CD14-positive monocyte (primary cell): ENCODE measurements around the gene OR11A1. TPM values are rescaled to one million over a fixed set of nuclear protein-coding genes. Genes with fewer than 3 reads are reported as not detected.

Experiments
- DNase-seq, 3 donors: peaks; one replicate each; pipeline ENCODE4 v3.0.0-alpha.2; 2011 to 2022
- H2AFZ ChIP-seq: 2 replicates; pipeline ENCODE4 v1.6.0; 2012; ENCODE audit warnings: mild to moderate bottlenecking, low read depth, low read length, inconsistent platforms; ENCODE audit not compliant: insufficient read depth, poor library complexity, severe bottlenecking
- H3K27ac ChIP-seq, 2 donors: 1 replicate in 1 of 2; 2 replicates in 1 of 2; pipeline ENCODE4 v1.5.1; 2012 to 2013; ENCODE audit warnings: low read length in 2 of 2, control low read depth in 1 of 2, inconsistent platforms in 1 of 2, low read depth in 1 of 2, mild to moderate bottlenecking in 1 of 2
- H3K27me3 ChIP-seq, 2 donors: one replicate each; pipeline versions ENCODE4 v1.6.0 to v1.6.1; 2011 to 2013; ENCODE audit warnings: low read length in 2 of 2; ENCODE audit not compliant: control insufficient read depth in 2 of 2, insufficient read depth in 2 of 2
- H3K36me3 ChIP-seq, 2 donors: replicated peaks in 1 of 2; 1 replicate in 1 of 2; 2 replicates in 1 of 2; pipeline versions ENCODE4 v1.5.1 to v1.6.1; 2012 to 2013; ENCODE audit warnings: low read length in 2 of 2, control low read depth in 1 of 2, inconsistent platforms in 1 of 2, mild to moderate bottlenecking in 1 of 2; ENCODE audit not compliant: insufficient read depth in 2 of 2, control insufficient read depth in 1 of 2
- H3K4me1 ChIP-seq, 2 donors: 1 replicate in 1 of 2; 2 replicates in 1 of 2; pipeline versions ENCODE4 v1.5.1 to v1.6.1; 2012 to 2013; ENCODE audit warnings: low read length in 2 of 2, control low read depth in 1 of 2, inconsistent platforms in 1 of 2, mild to moderate bottlenecking in 1 of 2, moderate library complexity in 1 of 2; ENCODE audit not compliant: insufficient read depth in 2 of 2, control insufficient read depth in 1 of 2
- H3K4me2 ChIP-seq: replicated peaks from 2 replicates; pipeline ENCODE3; 2012; ENCODE audit warnings: low read length, moderate library complexity, mild to moderate bottlenecking; ENCODE audit not compliant: poor library complexity, severe bottlenecking; ENCODE audit errors: extremely low read depth
- H3K4me3 ChIP-seq, 3 experiments: fragments of 200-600 bp in 1 of 3; sonication (generic) in 1 of 3; replicated peaks in 1 of 3; 1 replicate in 2 of 3; 2 replicates in 1 of 3; pipeline ENCODE4 v1.5.1; 2011 to 2013; ENCODE audit warnings: low read length in 3 of 3, mild to moderate bottlenecking in 3 of 3, control low read depth in 2 of 3, low read depth in 2 of 3, inconsistent platforms in 1 of 3, moderate library complexity in 1 of 3
- H3K79me2 ChIP-seq: 2 replicates; pipeline ENCODE4 v1.6.0; 2012; ENCODE audit warnings: mild to moderate bottlenecking, control low read depth, inconsistent platforms, low read length, moderate library complexity; ENCODE audit not compliant: insufficient read depth
- H3K9ac ChIP-seq: 2 replicates; pipeline ENCODE4 v1.6.0; 2017; ENCODE audit warnings: low read length, mild to moderate bottlenecking; ENCODE audit not compliant: insufficient read depth, poor library complexity, severe bottlenecking
- H3K9me3 ChIP-seq, 2 donors: replicated peaks in 1 of 2; 1 replicate in 1 of 2; 2 replicates in 1 of 2; pipeline versions ENCODE4 v1.5.1 to v1.6.1; 2012 to 2013; ENCODE audit warnings: low read length in 2 of 2, control low read depth in 1 of 2; ENCODE audit not compliant: control insufficient read depth in 1 of 2, insufficient read depth in 1 of 2
- H4K20me1 ChIP-seq: 2 replicates; pipeline ENCODE4 v1.6.0; 2012; ENCODE audit warnings: mild to moderate bottlenecking, low read length, control low read depth, moderate library complexity; ENCODE audit not compliant: insufficient read depth
- H3K27ac Mint-ChIP-seq, 7 donors: one replicate each; pipeline ENCODE4 v1.8.0; 2020; ENCODE audit warnings: mild to moderate bottlenecking in 7 of 7, mixed read lengths in 7 of 7, moderate library complexity in 6 of 7, inconsistent platforms in 2 of 7
- H3K27me3 Mint-ChIP-seq, 3 donors: one replicate each; pipeline ENCODE4 v1.8.0; 2021 to 2022; ENCODE audit warnings: low read depth in 3 of 3, mild to moderate bottlenecking in 3 of 3, mixed read lengths in 3 of 3, moderate library complexity in 3 of 3, inconsistent platforms in 1 of 3
- H3K36me3 Mint-ChIP-seq, 2 donors: one replicate each; pipeline ENCODE4 v1.8.0; 2020; ENCODE audit warnings: mixed read lengths in 2 of 2, inconsistent platforms in 1 of 2, mild to moderate bottlenecking in 1 of 2
- H3K4me1 Mint-ChIP-seq: one replicate; pipeline ENCODE4 v1.8.0; 2020; ENCODE audit warnings: mild to moderate bottlenecking, mixed read lengths
- H3K4me3 Mint-ChIP-seq, 2 donors: one replicate each; pipeline ENCODE4 v1.8.0; 2020; ENCODE audit warnings: mild to moderate bottlenecking in 2 of 2, mixed read lengths in 2 of 2, moderate library complexity in 1 of 2
- H3K9me3 Mint-ChIP-seq, 7 donors: one replicate each; pipeline ENCODE4 v1.8.0; 2020 to 2022; ENCODE audit warnings: mixed read lengths in 7 of 7, mild to moderate bottlenecking in 6 of 7, moderate library complexity in 6 of 7, inconsistent platforms in 2 of 7
- WGBS: methylation state at CpG from one replicate; pipeline ENCODE4 v1.1.5; 2013; ENCODE audit warnings: missing lambda C conversion rate; ENCODE audit not compliant: insufficient coverage; 5-methylcytosine and 5-hydroxymethylcytosine counted together
- intact Hi-C, 2 donors: fragments of 100-400 bp; cut with micrococcal nuclease; formaldehyde crosslinking; loops; one replicate each; pipeline versions ENCODE4 v1.15.0 to v1.15.1; 2023
- polyA plus RNA-seq, 3 donors: library from polyadenylated mRNA; depleted of rRNA in 1 of 3; unstranded in 2 of 3; stranded (reverse) in 1 of 3; fragments of 300-500 nt in 2 of 3; fragments of >200 nt in 1 of 3; fragmentation: Illumina TruSeq in 2 of 3; gene quantifications; 1 replicate in 2 of 3; 2 replicates in 1 of 3; pipeline ENCODE4 v1.2.3, GENCODE V29; 2012 to 2021
- TF ChIP-seq, protein P1 (sequence below): fragments of 200-600 bp; IDR thresholded peaks from one replicate; pipeline ENCODE4 v1.8.0; 2022; ENCODE audit warnings: antibody characterized with exemption, mild to moderate bottlenecking

Gene OR11A1
- polyA plus RNA-seq, 3 donors, result not detected

DNA sequence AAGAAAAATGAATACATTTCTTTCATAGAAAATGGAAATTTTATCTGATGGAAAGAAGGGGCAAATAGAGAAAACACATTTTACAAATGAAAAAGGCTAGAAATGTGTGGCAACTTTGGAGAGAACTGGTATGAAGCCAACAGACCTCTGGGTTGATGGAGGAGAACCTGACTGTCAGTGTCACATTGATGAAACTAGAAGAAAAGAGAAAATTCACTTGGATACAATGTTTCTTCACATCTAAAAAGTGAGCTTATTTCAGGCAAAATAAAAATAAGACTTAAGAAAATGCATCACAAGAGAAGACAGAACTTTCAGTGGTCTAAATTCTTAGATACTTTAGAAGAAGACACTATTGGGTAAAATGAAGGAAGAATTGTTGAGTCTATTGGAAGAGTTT lies 61.5 kb downstream of the OR11A1 start, which contains the start of gene OR12D2:
OR12D2 (plus strand) TSS at position 301 of the 400 bp plus-strand sequence. CDS start 1,069 bp downstream, outside the sequence.
- Mint-ChIP-seq H3K4me3 (no peak within 1 kb of the TSS), H3K27me3 (peaks cover under 1 to 8% (median 3%) of the 10 kb centered on the region in 3 donors), H3K27ac (no peak within 1 kb of the TSS), H3K9me3 (peaks cover 0 to 8% (median 0%) of the 10 kb centered on the region in 7 donors), H3K4me1 (no peaks in the 10 kb centered on the region), H3K36me3 (no peaks in the 10 kb centered on the region)
- no peak within 1 kb of the TSS for H3K9ac ChIP-seq
- H3K4me3 ChIP-seq, result no peak within 1 kb of the TSS
- no peaks in the 10 kb centered on the region for H4K20me1 ChIP-seq
- no peak within 1 kb of the TSS for H2AFZ ChIP-seq
- H3K36me3 ChIP-seq, result no peaks in the 10 kb centered on the region
- TF ChIP-seq, protein P1, sequence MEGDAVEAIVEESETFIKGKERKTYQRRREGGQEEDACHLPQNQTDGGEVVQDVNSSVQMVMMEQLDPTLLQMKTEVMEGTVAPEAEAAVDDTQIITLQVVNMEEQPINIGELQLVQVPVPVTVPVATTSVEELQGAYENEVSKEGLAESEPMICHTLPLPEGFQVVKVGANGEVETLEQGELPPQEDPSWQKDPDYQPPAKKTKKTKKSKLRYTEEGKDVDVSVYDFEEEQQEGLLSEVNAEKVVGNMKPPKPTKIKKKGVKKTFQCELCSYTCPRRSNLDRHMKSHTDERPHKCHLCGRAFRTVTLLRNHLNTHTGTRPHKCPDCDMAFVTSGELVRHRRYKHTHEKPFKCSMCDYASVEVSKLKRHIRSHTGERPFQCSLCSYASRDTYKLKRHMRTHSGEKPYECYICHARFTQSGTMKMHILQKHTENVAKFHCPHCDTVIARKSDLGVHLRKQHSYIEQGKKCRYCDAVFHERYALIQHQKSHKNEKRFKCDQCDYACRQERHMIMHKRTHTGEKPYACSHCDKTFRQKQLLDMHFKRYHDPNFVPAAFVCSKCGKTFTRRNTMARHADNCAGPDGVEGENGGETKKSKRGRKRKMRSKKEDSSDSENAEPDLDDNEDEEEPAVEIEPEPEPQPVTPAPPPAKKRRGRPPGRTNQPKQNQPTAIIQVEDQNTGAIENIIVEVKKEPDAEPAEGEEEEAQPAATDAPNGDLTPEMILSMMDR, result no peak
- peaks cover 0 to 4% of the 10 kb centered on the region in 2 donors for H3K9me3 ChIP-seq
- H3K27ac ChIP-seq, result no peak within 1 kb of the TSS
- no peaks in the 10 kb centered on the region for H3K27me3 ChIP-seq
- H3K4me1 ChIP-seq, result no peaks in the 10 kb centered on the region
- intact Hi-C loops, result no loop called here
- H3K79me2 ChIP-seq, result no peaks in the 10 kb centered on the region
- no peak for DNase-seq
- no peak within 1 kb of the TSS for H3K4me2 ChIP-seq

DNA sequence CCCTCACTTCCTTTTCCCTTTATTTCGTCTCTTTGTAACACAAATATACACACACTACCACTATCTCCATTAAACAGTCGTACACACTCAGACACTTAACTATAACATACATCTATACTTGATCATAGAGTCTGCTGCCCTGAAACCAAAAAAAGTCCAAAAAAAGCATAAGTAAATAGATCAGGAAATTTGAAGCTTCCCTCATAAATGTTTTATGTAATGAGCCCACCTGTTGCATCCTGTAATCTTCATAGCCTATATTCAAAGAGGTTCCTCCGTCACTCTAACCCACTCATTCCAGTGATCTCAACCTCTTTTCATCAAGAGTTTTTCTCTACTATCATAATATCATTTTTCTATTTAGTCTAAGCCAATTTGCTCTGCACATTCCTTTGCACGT lies 68.3 kb downstream of the OR11A1 start:
- Histone ChIP-seq H3K9ac (no peak overlapping the region), H4K20me1 (no peaks in the 10 kb centered on the region), H3K36me3 (no peaks in the 10 kb centered on the region), H3K4me2 (no peak overlapping the region), H3K4me1 (no peaks in the 10 kb centered on the region), H3K79me2 (no peaks in the 10 kb centered on the region), H3K9me3 (peaks cover 0 to 4% of the 10 kb centered on the region in 2 donors), H3K27me3 (no peaks in the 10 kb centered on the region), H3K27ac (no peak overlapping the region), H2AFZ (no peak overlapping the region), H3K4me3 (no peak overlapping the region)
- Mint-ChIP-seq H3K4me3 (no peak overlapping the region), H3K27me3 (peaks cover 3 to 4% (median 3%) of the 10 kb centered on the region in 3 donors), H3K4me1 (no peaks in the 10 kb centered on the region), H3K27ac (no peak overlapping the region), H3K36me3 (no peaks in the 10 kb centered on the region), H3K9me3 (peaks cover 0 to 7% (median 0%) of the 10 kb centered on the region in 7 donors)
- no CpG with 5 or more reads among the region's 4 CpGs for WGBS
- DNase-seq, result no peak
- intact Hi-C loops, result no loop called here
- TF ChIP-seq, protein P1, result no peak
